NCI-H82 (cell line): Measurements from ENCODE around the gene PBX1.

Experiments
- DNase-seq: peaks from one replicate; lab custom pipeline; 2025; lab: John Stamatoyannopoulos, UW

PBX1 gene

GRCh38 chr1:164617377-164618201, 58.6 kb downstream of the PBX1 start:
- DNase-seq = peak; percentile 65

GRCh38 chr1:164618202-164618564, 59.2 kb downstream of the PBX1 start:
- DNase-seq = no peak

- DNase-seq = no peak
Measured at GRCh38 chr1:164619006-164619784, 60.2 kb downstream of the PBX1 start.

GRCh38 chr1:164622068-164622845, 63.3 kb downstream of the PBX1 start:
- DNase-seq = no peak

- DNase-seq = no peak
Measured at GRCh38 chr1:164623805-164624204, 64.8 kb downstream of the PBX1 start.

- DNase-seq = no peak
Measured at GRCh38 chr1:164624400-164624799, 65.4 kb downstream of the PBX1 start.

GRCh38 chr1:164625004-164625617, 66.1 kb downstream of the PBX1 start:
- no peak for DNase-seq

GRCh38 chr1:164628772-164629171, 69.8 kb downstream of the PBX1 start:
- peak; percentile 4 for DNase-seq

GRCh38 chr1:164629971-164630370, 71.0 kb downstream of the PBX1 start:
- no peak for DNase-seq

GRCh38 chr1:164630626-164631396, 71.8 kb downstream of the PBX1 start:
- peak; percentile 29 for DNase-seq

GRCh38 chr1:164631751-164632150, 72.8 kb downstream of the PBX1 start:
- no peak for DNase-seq

- DNase-seq = no peak
Measured at GRCh38 chr1:164633997-164634396, 75.0 kb downstream of the PBX1 start.

- no peak for DNase-seq
Measured at GRCh38 chr1:164635059-164635802, 76.2 kb downstream of the PBX1 start.

GRCh38 chr1:164635803-164636731, 77.1 kb downstream of the PBX1 start:
- DNase-seq = no peak

- no peak for DNase-seq
Measured at GRCh38 chr1:164636757-164637156, 77.8 kb downstream of the PBX1 start.

GRCh38 chr1:164637461-164638375, 78.7 kb downstream of the PBX1 start:
- DNase-seq = no peak

- DNase-seq = no peak
Measured at GRCh38 chr1:164638492-164639202, 79.7 kb downstream of the PBX1 start.
